SU-DHL-6 (cell line): ENCODE measurements around the gene ZSCAN25.

Experiments used
- EZH2phosphoT487 ChIP-seq: fragments of 200-600 bp; sonication (generic), shearing (Covaris generic); conservative IDR thresholded peaks from 2 replicates; pipeline ENCODE4 v1.6.1; 2018; ENCODE audit warnings: mild to moderate bottlenecking, antibody characterized with exemption, low read length, moderate library complexity, mixed read lengths
- TF ChIP-seq, protein P1 (sequence below): fragments of 200-600 bp; sonication (generic); IDR thresholded peaks from one replicate; pipeline ENCODE4 v1.5.1; 2017; ENCODE audit warnings: antibody characterized with exemption, mild to moderate bottlenecking, low read length, moderate library complexity; ENCODE audit not compliant: insufficient read depth, poor library complexity, severe bottlenecking

- TF ChIP-seq, protein P1, sequence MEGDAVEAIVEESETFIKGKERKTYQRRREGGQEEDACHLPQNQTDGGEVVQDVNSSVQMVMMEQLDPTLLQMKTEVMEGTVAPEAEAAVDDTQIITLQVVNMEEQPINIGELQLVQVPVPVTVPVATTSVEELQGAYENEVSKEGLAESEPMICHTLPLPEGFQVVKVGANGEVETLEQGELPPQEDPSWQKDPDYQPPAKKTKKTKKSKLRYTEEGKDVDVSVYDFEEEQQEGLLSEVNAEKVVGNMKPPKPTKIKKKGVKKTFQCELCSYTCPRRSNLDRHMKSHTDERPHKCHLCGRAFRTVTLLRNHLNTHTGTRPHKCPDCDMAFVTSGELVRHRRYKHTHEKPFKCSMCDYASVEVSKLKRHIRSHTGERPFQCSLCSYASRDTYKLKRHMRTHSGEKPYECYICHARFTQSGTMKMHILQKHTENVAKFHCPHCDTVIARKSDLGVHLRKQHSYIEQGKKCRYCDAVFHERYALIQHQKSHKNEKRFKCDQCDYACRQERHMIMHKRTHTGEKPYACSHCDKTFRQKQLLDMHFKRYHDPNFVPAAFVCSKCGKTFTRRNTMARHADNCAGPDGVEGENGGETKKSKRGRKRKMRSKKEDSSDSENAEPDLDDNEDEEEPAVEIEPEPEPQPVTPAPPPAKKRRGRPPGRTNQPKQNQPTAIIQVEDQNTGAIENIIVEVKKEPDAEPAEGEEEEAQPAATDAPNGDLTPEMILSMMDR: no peak
- TF ChIP-seq EZH2phosphoT487: no peak
These were observed 53.0 kb downstream of the ZSCAN25 start for GRCh38 chr7:99669782-99670181.
